ENCODE measurements around the gene DOCK11. TPM values are rescaled to one million over a fixed set of nuclear protein-coding genes. Genes with fewer than 3 reads are reported as not detected.

DOCK11 gene
- total and polyA plus RNA-seq, 2 donors (not counting 1 experiment from before 2014, with no cell fraction given) = 40.1 to 85.3 TPM

DNA sequence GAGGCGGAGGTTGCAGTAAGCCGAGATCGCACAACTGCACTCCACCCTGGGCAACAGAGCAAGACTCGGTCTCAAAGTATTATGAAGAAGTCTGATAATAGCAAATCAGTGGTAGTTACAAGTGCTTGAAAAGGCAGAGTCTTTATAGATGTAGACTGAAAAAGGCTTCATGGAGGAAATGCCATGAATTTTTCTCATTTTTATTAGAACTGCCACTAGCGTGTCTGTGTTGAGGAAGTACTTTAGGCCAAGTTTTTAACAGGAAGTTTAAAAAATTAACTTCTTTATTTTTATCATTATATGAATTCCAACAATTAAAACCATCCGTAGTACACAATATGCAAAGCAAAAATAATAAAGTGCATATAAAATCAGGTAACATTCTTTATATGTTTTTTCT, 199.0 kb downstream of the DOCK11 start:
- TF ChIP-seq EZH2 (IDR thresholded peaks at IDR 0.05; ENCODE audit: low read length, missing control alignments) = no peak
- TF ChIP-seq, protein P1, sequence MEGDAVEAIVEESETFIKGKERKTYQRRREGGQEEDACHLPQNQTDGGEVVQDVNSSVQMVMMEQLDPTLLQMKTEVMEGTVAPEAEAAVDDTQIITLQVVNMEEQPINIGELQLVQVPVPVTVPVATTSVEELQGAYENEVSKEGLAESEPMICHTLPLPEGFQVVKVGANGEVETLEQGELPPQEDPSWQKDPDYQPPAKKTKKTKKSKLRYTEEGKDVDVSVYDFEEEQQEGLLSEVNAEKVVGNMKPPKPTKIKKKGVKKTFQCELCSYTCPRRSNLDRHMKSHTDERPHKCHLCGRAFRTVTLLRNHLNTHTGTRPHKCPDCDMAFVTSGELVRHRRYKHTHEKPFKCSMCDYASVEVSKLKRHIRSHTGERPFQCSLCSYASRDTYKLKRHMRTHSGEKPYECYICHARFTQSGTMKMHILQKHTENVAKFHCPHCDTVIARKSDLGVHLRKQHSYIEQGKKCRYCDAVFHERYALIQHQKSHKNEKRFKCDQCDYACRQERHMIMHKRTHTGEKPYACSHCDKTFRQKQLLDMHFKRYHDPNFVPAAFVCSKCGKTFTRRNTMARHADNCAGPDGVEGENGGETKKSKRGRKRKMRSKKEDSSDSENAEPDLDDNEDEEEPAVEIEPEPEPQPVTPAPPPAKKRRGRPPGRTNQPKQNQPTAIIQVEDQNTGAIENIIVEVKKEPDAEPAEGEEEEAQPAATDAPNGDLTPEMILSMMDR (conservative IDR thresholded peaks at IDR 0.05 in 1 of 2, IDR thresholded peaks at IDR 0.05 in 1 of 2; ENCODE audit: low read depth in 1 of 2, low read length in 2 of 2) = no peak

DNA sequence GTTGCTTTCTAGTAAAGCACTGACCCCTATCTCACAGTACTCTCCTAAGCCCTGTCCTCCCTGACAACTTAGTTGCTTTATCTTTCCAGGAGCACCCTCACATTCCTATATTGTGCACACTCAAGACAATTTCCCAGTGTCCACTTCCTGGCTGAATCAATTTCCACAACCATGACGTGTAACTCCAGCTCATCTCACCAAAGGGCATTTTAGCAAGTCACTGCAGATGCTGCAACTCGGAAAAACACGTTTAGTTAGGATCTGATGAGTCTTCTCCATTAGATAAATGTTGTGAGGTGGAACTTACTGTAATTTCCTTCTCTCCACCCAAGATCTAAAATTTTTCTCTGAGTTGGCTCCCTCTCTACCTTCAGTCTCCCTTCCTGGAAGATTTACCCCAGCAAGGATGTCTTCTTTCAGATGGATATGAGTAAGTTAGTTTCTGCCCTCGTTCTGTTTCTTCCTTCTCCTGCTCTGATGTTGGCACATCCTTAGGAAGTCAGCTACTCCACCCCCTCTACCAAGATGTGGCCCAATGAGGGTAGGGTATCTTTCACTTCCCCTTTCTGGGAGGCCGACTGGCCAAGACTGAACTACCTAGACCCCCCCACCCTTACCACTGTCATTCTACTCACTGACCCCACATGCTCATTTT, 203.0 kb downstream of the DOCK11 start:
- TF ChIP-seq EZH2 (IDR thresholded peaks at IDR 0.05; ENCODE audit: low read length, missing control alignments) = no peak
- TF ChIP-seq, protein P1 (conservative IDR thresholded peaks at IDR 0.05 in 1 of 2, IDR thresholded peaks at IDR 0.05 in 1 of 2; ENCODE audit: low read depth in 1 of 2, low read length in 2 of 2) = no peak
- Histone ChIP-seq H2AFZ (ENCODE audit: low read length) (no peak overlapping the region), H3K4me1 (ENCODE audit: control insufficient read depth, extremely low read depth, insufficient read depth, low read length) (no peaks in the 10 kb centered on the region), H3K9me3 (ENCODE audit: control insufficient read depth, insufficient read depth, low read depth, low read length) (no peaks in the 10 kb centered on the region), H4K20me1 (ENCODE audit: control insufficient read depth, extremely low read depth, insufficient read depth, low read length) (no peaks in the 10 kb centered on the region), H3K79me2 (ENCODE audit: control insufficient read depth, insufficient read depth, low read length) (no peaks in the 10 kb centered on the region), H3K9ac (ENCODE audit: insufficient read depth, low read length) (no peak overlapping the region), H3K27me3 (ENCODE audit: control insufficient read depth, insufficient read depth, low read length) (no peaks in the 10 kb centered on the region), H3K4me2 (ENCODE audit: extremely low read depth, insufficient read depth, low read length) (no peak overlapping the region), H3K4me3 (replicated peaks in 1 of 4; ENCODE audit: control extremely low read depth in 1 of 4, insufficient read depth in 1 of 4, low read depth in 3 of 4, low read length in 4 of 4) (no peak overlapping the region), H3K36me3 (ENCODE audit: control insufficient read depth, insufficient read depth, low read length) (no peaks in the 10 kb centered on the region), H3K27ac (ENCODE audit: insufficient read depth, low read length) (no peak overlapping the region)
- no peak for DNase-seq (ENCODE audit: low read depth in 2 of 2)

More for the DNA sequence above, 199.0 kb downstream of the DOCK11 start:
- Histone ChIP-seq H3K9ac (ENCODE audit: insufficient read depth, low read length) (no peak overlapping the region), H3K9me3 (ENCODE audit: control insufficient read depth, insufficient read depth, low read depth, low read length) (no peaks in the 10 kb centered on the region), H3K27me3 (ENCODE audit: control insufficient read depth, insufficient read depth, low read length) (no peaks in the 10 kb centered on the region), H4K20me1 (ENCODE audit: control insufficient read depth, extremely low read depth, insufficient read depth, low read length) (no peaks in the 10 kb centered on the region), H3K36me3 (ENCODE audit: control insufficient read depth, insufficient read depth, low read length) (no peaks in the 10 kb centered on the region), H3K4me3 (replicated peaks in 1 of 4; ENCODE audit: control extremely low read depth in 1 of 4, insufficient read depth in 1 of 4, low read depth in 3 of 4, low read length in 4 of 4) (no peak overlapping the region), H3K27ac (ENCODE audit: insufficient read depth, low read length) (no peak overlapping the region), H3K4me1 (ENCODE audit: control insufficient read depth, extremely low read depth, insufficient read depth, low read length) (no peaks in the 10 kb centered on the region), H2AFZ (ENCODE audit: low read length) (no peak overlapping the region), H3K79me2 (ENCODE audit: control insufficient read depth, insufficient read depth, low read length) (no peaks in the 10 kb centered on the region), H3K4me2 (ENCODE audit: extremely low read depth, insufficient read depth, low read length) (no peak overlapping the region)
- peak in 1 of 2 donors; percentile 7 for DNase-seq (ENCODE audit: low read depth in 2 of 2)

DNA sequence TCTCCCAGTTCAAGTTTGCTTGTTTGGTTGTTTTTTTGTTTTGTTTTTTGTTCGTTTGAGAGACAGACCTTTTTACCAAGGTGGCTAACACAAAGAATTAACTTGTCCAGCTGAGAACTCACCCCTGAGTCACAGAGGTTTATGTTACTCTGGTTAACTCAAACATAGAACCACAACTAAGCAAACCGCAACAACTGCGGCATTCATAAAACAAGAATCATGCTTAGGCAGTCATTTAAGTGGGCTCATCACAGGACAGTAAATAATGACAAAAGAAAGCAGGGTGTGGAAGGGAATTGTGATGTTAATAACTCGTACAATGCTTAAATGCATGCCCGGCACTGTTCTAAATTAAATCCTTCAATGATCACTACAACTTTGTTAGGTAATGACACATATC, 207.1 kb downstream of the DOCK11 start:
- no peak overlapping the region for H3K9ac ChIP-seq (ENCODE audit: insufficient read depth, low read length)
- no peaks in the 10 kb centered on the region for H3K4me1 ChIP-seq (ENCODE audit: control insufficient read depth, extremely low read depth, insufficient read depth, low read length)
- H3K36me3 ChIP-seq (ENCODE audit: control insufficient read depth, insufficient read depth, low read length) = no peaks in the 10 kb centered on the region
- H3K4me2 ChIP-seq (ENCODE audit: extremely low read depth, insufficient read depth, low read length) = no peak overlapping the region
- H2AFZ ChIP-seq (ENCODE audit: low read length) = no peak overlapping the region
- DNase-seq (ENCODE audit: low read depth in 2 of 2) = peak in 1 of 2 donors; percentile 41
- no peaks in the 10 kb centered on the region for H4K20me1 ChIP-seq (ENCODE audit: control insufficient read depth, extremely low read depth, insufficient read depth, low read length)
- H3K4me3 ChIP-seq (replicated peaks in 1 of 4; ENCODE audit: control extremely low read depth in 1 of 4, insufficient read depth in 1 of 4, low read depth in 3 of 4, low read length in 4 of 4) = no peak overlapping the region
- H3K79me2 ChIP-seq (ENCODE audit: control insufficient read depth, insufficient read depth, low read length) = no peaks in the 10 kb centered on the region
- no peaks in the 10 kb centered on the region for H3K9me3 ChIP-seq (ENCODE audit: control insufficient read depth, insufficient read depth, low read depth, low read length)
- no peaks in the 10 kb centered on the region for H3K27me3 ChIP-seq (ENCODE audit: control insufficient read depth, insufficient read depth, low read length)
- H3K27ac ChIP-seq (ENCODE audit: insufficient read depth, low read length) = no peak overlapping the region
- TF ChIP-seq EZH2 (IDR thresholded peaks at IDR 0.05; ENCODE audit: low read length, missing control alignments) = no peak
- TF ChIP-seq, protein P1 (conservative IDR thresholded peaks at IDR 0.05 in 1 of 2, IDR thresholded peaks at IDR 0.05 in 1 of 2; ENCODE audit: low read depth in 1 of 2, low read length in 2 of 2) = no peak

Data from fibroblast of lung (primary cell).